Ovary (tissue), 9 donors: Measurements from ENCODE around the gene ZC3H14. TPM values are rescaled to one million over a fixed set of nuclear protein-coding genes. Genes with fewer than 3 reads are reported as not detected.

Experiments
- DNase-seq, 5 donors: peaks; one replicate each; pipeline ENCODE4 v3.0.0-alpha.2; 2019 to 2020
- H3K27ac ChIP-seq, 2 donors: fragments of 200-600 bp; one replicate each; pipeline versions ENCODE4 v1.5.1 to v1.8.0; 2019 to 2022
- H3K27me3 ChIP-seq: fragments of 200-600 bp; one replicate; pipeline ENCODE4 v1.8.0; 2022
- H3K36me3 ChIP-seq: fragments of 200-600 bp; sonication (generic); one replicate; pipeline ENCODE4 v1.5.1; 2019
- H3K4me1 ChIP-seq: one replicate; pipeline ENCODE4 v1.8.1; 2013; ENCODE audit warnings: mild to moderate bottlenecking, moderate library complexity; ENCODE audit not compliant: insufficient read depth
- H3K4me3 ChIP-seq: fragments of 200-600 bp; sonication (generic); one replicate; pipeline ENCODE4 v1.5.1; 2017
- H3K9me3 ChIP-seq, 2 donors: fragments of 200-600 bp in 1 of 2; sonication (generic) in 1 of 2; one replicate each; pipeline versions ENCODE4 v1.5.1 to v1.8.1; 2013 to 2019; ENCODE audit warnings: mild to moderate bottlenecking in 1 of 2, moderate library complexity in 1 of 2
- EP300 ChIP-seq: sonication (generic); formaldehyde crosslinking; IDR thresholded peaks from one replicate; pipeline ENCODE4 v1.6.1; 2017; ENCODE audit warnings: antibody characterized with exemption
- POLR2A ChIP-seq: fragments of 450-650 bp; IDR thresholded peaks from one replicate; pipeline ENCODE4 v1.6.1; 2017; ENCODE audit warnings: antibody characterized with exemption, mild to moderate bottlenecking, moderate library complexity
- WGBS, 3 donors: extraction: QIAGEN DNeasy Blood & Tissue Kit in 1 of 3; methylation state at CpG; one replicate each; pipeline versions ENCODE4 v1.1.5 to v1.1.7; 2013 to 2017; 5-methylcytosine and 5-hydroxymethylcytosine counted together
- intact Hi-C, 4 donors: fragments of 100-400 bp; cut with DNase I; formaldehyde crosslinking; loops; one replicate each; pipeline versions ENCODE4 v1.11.0 to v1.15.1; 2022 to 2023
- polyA plus RNA-seq, 2 donors: library from polyadenylated mRNA; stranded (reverse); fragments of 200-250 nt in 1 of 2; fragments of 350-450 nt in 1 of 2; fragmentation: Illumina TruSeq in 1 of 2; extraction: RNeasy Lipid Tissue Mini Kit (QIAGEN cat#74804) in 1 of 2; gene quantifications; one replicate each; pipeline ENCODE4 v1.2.3, GENCODE V29; 2013 to 2014
- small RNA-seq: library from RNA; depleted of rRNA; stranded (forward); fragments of <200 nt; gene quantifications from one replicate; pipeline ENCODE3, GENCODE V24; 2016
- total RNA-seq, 7 donors: library from RNA; depleted of rRNA in 2 of 7; stranded (reverse); fragments of >200 nt in 2 of 7; fragmentation: NEBNext Ultra II Directional in 3 of 7; extraction: Animal tissue kit (Norgen Biotek cat#: 25700) in 3 of 7; gene quantifications; one replicate each; pipeline versions ENCODE4 v1.1.0 to v1.2.4, GENCODE V29; 2016 to 2023
- TF ChIP-seq, protein P1 (sequence below), 3 donors: fragments of 450-650 bp in 2 of 3; fragments of 200-600 bp in 1 of 3; IDR thresholded peaks; one replicate each; pipeline versions ENCODE4 v1.5.1 to v1.8.0; 2016 to 2022; ENCODE audit warnings: antibody characterized with exemption in 3 of 3, mild to moderate bottlenecking in 1 of 3
- donor health status: DM: no; HTN: no; CAD: no; lungs with moderate emphysema.
- donor health status: DM: no; HTN: no; CAD: no.
- donor health status: Bipolar disorder and iron deficiency.
- donor health status: DM: yes; HTN: yes; CAD: no.
- donor health status: DM: no; HTN: no; CAD: no.
- donor health status: DM: yes; HTN: yes; CAD: no.

The ZC3H14 gene
- total and polyA plus RNA-seq, 9 donors: 30.2 to 63.2 (median 57.1) TPM

DNA sequence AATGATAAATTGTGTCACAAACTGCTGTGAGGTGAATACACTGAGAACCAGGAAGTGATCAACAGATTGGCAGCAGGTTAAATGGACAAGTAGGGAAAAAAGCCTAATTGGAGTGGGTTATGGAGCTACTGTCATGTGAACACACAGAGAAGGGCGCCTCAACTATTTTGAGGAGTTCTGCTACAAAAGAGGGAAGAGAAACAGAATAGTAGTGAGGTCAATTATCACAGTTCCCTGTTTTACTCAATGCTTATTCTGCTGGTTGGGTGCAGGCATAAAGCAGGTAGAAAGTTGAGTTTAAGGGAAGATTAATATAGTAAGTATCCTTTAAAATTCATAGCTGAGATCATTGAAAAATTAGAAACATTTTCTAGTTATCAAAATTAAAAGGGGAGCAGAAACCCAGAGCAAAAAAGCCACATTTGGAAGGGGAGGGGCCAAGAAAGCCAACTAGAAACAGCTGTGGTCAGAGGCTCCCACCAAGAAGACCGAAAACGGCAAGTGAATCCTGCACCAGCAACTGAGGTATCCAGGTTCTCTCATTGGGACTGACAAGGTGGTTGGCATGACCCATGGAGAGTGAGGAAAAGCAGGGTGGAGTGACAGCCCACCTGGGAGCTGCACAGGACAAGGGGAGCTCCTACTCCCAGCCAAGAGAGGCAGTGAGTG is 105.7 kb downstream of the ZC3H14 start:
- no peak overlapping the region for H3K27ac ChIP-seq

DNA sequence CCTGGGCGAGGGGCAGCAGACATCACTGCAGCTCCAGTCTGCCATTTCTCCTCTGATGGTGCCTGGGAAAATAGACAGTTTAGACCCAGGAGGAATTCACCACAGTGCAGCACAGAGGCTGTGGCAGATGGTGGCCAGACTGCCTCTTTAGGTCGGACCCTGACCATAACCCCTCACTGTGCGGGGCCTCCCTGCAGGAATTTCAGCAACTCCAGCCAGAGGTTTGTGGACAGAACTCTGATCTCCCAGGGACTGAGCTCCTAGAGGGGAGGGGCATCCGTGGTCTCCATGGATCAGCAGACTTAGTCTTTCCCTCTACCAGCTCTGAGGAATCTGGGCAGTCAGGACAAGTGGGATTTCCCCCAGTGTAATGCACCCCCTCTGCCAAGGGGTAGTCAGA is 106.5 kb downstream of the ZC3H14 start:
- no peak for DNase-seq
- no peak overlapping the region for H3K4me3 ChIP-seq
- H3K36me3 ChIP-seq: no peaks in the 10 kb centered on the region
- no peaks in the 10 kb centered on the region for H3K9me3 ChIP-seq
- no peaks in the 10 kb centered on the region for H3K27me3 ChIP-seq
- H3K27ac ChIP-seq: no peak overlapping the region
- WGBS, 3 donors: 88 to 90% (median 88%) methylated on average over 4 of the region's 4 CpGs
- no peak for TF ChIP-seq POLR2A
- TF ChIP-seq, protein P1, sequence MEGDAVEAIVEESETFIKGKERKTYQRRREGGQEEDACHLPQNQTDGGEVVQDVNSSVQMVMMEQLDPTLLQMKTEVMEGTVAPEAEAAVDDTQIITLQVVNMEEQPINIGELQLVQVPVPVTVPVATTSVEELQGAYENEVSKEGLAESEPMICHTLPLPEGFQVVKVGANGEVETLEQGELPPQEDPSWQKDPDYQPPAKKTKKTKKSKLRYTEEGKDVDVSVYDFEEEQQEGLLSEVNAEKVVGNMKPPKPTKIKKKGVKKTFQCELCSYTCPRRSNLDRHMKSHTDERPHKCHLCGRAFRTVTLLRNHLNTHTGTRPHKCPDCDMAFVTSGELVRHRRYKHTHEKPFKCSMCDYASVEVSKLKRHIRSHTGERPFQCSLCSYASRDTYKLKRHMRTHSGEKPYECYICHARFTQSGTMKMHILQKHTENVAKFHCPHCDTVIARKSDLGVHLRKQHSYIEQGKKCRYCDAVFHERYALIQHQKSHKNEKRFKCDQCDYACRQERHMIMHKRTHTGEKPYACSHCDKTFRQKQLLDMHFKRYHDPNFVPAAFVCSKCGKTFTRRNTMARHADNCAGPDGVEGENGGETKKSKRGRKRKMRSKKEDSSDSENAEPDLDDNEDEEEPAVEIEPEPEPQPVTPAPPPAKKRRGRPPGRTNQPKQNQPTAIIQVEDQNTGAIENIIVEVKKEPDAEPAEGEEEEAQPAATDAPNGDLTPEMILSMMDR (IDR thresholded peaks at IDR 0.05): no peak
- no peak for TF ChIP-seq EP300
- intact Hi-C loops: loop anchor here in 2 of 4 donors (5.0 to 10.0 kb wide), 2 partner anchors 198 to 355 kb away; no protein-coding TSS in a partner anchor
- no peaks in the 10 kb centered on the region for H3K4me1 ChIP-seq

More for the DNA sequence above, 105.7 kb downstream of the ZC3H14 start:
- no peaks in the 10 kb centered on the region for H3K4me1 ChIP-seq
- H3K27me3 ChIP-seq: no peaks in the 10 kb centered on the region
- intact Hi-C loops: loop anchor here in 2 of 4 donors (5.0 to 10.0 kb wide), 2 partner anchors 199 to 356 kb away; no protein-coding TSS in a partner anchor
- TF ChIP-seq POLR2A: no peak
- no peak for TF ChIP-seq EP300
- TF ChIP-seq, protein P1 (IDR thresholded peaks at IDR 0.05): no peak
- DNase-seq: no peak
- H3K9me3 ChIP-seq: no peaks in the 10 kb centered on the region
- WGBS, 3 donors: 80 to 87% (median 81%) methylated on average over 3 of the region's 3 CpGs
- no peak overlapping the region for H3K4me3 ChIP-seq
- no peaks in the 10 kb centered on the region for H3K36me3 ChIP-seq

Small RNA genes within 50 kb of the gene (small RNA-seq; reads per million reads assigned to genes)
- not detected for gene RNU4-22P

Other genes starting within 250 kb of the ZC3H14 start
- not detected for gene KCNK10, start 239.8 kb upstream of the ZC3H14 start, total RNA-seq
- gene KCNK10, start 239.8 kb upstream of the ZC3H14 start, polyA plus RNA-seq: under 1 TPM in 1 of 2 donors, not detected in 1; 0.05 TPM
- gene SPATA7, start 177.4 kb upstream of the ZC3H14 start, total RNA-seq: 10 to 100 TPM; 20.3 to 56.0 (median 30.1) TPM
- gene SPATA7, start 177.4 kb upstream of the ZC3H14 start, polyA plus RNA-seq: 10 to 100 TPM; 14.3 to 21.8 TPM
- gene PTPN21, start 8.0 kb upstream of the ZC3H14 start, total RNA-seq: 10 to 100 TPM; 12.0 to 42.6 (median 26.3) TPM
- gene PTPN21, start 8.0 kb upstream of the ZC3H14 start, polyA plus RNA-seq: 10 to 100 TPM; 19.1 to 76.7 TPM
- gene EML5, start 229.9 kb downstream of the ZC3H14 start, total RNA-seq: 10 to 100 TPM in 6 of 7 donors, 1 to 10 TPM in 1; 8.5 to 86.5 (median 37.0) TPM
- gene EML5, start 229.9 kb downstream of the ZC3H14 start, polyA plus RNA-seq: 10 to 100 TPM in 1 of 2 donors, 1 to 10 TPM in 1; 5.7 to 15.8 TPM